Stimulated activated CD8-positive, alpha-beta memory T cell treated with anti-CD3 and anti-CD28 coated beads, Interleukin-4, amount 100 ng/mL, for 1 hour (primary cell): Measurements from ENCODE around the gene ZNF557.
"Not testable (repeated sequence)": the region's sequence is repeated elsewhere in the genome, so short reads cannot be mapped to it uniquely, and the experiment has no call there.

Experiments
- DNase-seq, 2 donors: peaks; one replicate each; pipeline ENCODE4 v3.0.0-alpha.2; 2020; ENCODE audit warnings: low read depth in 2 of 2, low spot score in 1 of 2

ZNF557 gene

GRCh38 chr19:7069042-7069903 is at the start of gene ZNF557:
ZNF557 (plus strand) TSS chr19:7069703; CDS start chr19:7075075, 5,372 bp downstream.
- DNase-seq = peak; percentile 97 to 99

- DNase-seq = not testable (repeated sequence)
These were observed 48.2 kb upstream of the ZNF557 start, which contains the start of gene MBD3L2B for GRCh38 chr19:7021331-7021730. MBD3L2B (minus strand) TSS chr19:7021431; CDS start chr19:7021397, 34 bp downstream.

- not testable (repeated sequence) for DNase-seq
These were observed 40.7 kb upstream of the ZNF557 start for GRCh38 chr19:7028790-7029189.

GRCh38 chr19:7030278-7030677 is 39.2 kb upstream of the ZNF557 start, which contains the start of gene MBD3L5:
MBD3L5 (plus strand) TSS chr19:7030578; CDS start chr19:7030612, 34 bp downstream.
- not testable (repeated sequence) for DNase-seq

GRCh38 chr19:7040079-7040478 is 29.4 kb upstream of the ZNF557 start, which contains the start of gene MBD3L4:
MBD3L4 (minus strand) TSS chr19:7040179; CDS start chr19:7040144, 35 bp downstream.
- DNase-seq = not testable (repeated sequence)

- not testable (repeated sequence) for DNase-seq
These were observed 27.9 kb upstream of the ZNF557 start for GRCh38 chr19:7041563-7041962.

GRCh38 chr19:7049021-7049420 is 20.5 kb upstream of the ZNF557 start, which contains the start of gene MBD3L2:
MBD3L2 (plus strand) TSS chr19:7049321; CDS start chr19:7049374, 53 bp downstream.
- not testable (repeated sequence) for DNase-seq

- DNase-seq = not testable (repeated sequence)
These were observed 18.1 kb upstream of the ZNF557 start for GRCh38 chr19:7051421-7051820.

GRCh38 chr19:7052896-7053295 is 16.6 kb upstream of the ZNF557 start:
- DNase-seq = not testable (repeated sequence)

GRCh38 chr19:7054635-7055368 is 14.7 kb upstream of the ZNF557 start:
- not testable (repeated sequence) for DNase-seq

GRCh38 chr19:7055679-7056078 is 13.8 kb upstream of the ZNF557 start:
- DNase-seq = not testable (repeated sequence)

- DNase-seq = not testable (repeated sequence)
These were observed 13.1 kb upstream of the ZNF557 start for GRCh38 chr19:7056371-7056770.

- not testable (repeated sequence) for DNase-seq
These were observed 10.9 kb upstream of the ZNF557 start, which contains the start of gene MBD3L3 for GRCh38 chr19:7058576-7058975. MBD3L3 (minus strand) TSS chr19:7058676; CDS start chr19:7058605, 71 bp downstream.

GRCh38 chr19:7059977-7060376 is 9.5 kb upstream of the ZNF557 start:
- not testable (repeated sequence) for DNase-seq

GRCh38 chr19:7063339-7063738 is 6.2 kb upstream of the ZNF557 start:
- DNase-seq = no peak

- DNase-seq = no peak
These were observed 5.6 kb upstream of the ZNF557 start for GRCh38 chr19:7063764-7064418.

- not testable (repeated sequence) for DNase-seq
These were observed 2.4 kb upstream of the ZNF557 start for GRCh38 chr19:7067122-7067521.

- no peak for DNase-seq
These were observed 1.8 kb upstream of the ZNF557 start for GRCh38 chr19:7067716-7068115.

GRCh38 chr19:7068599-7068998 is 904 bp upstream of the ZNF557 start:
- DNase-seq = no peak

GRCh38 chr19:7069904-7070226 is 362 bp downstream of the ZNF557 start:
- no peak for DNase-seq

GRCh38 chr19:7072541-7072940 is 3.0 kb downstream of the ZNF557 start:
- no peak for DNase-seq
